Fibroblast of skin of scalp (primary cell): ENCODE measurements around the gene USP49.
A peak's percentile ranks its signal among the peaks of the same experiment; 100 is the strongest.

Experiments used
- DNase-seq: peaks from one replicate; pipeline ENCODE4 v3.0.0-alpha.2; 2013

USP49 gene

GRCh38 chr6:41811095-41811494 is 84.1 kb downstream of the USP49 start:
- no peak for DNase-seq

- no peak for DNase-seq
Measured at GRCh38 chr6:41805830-41806774, 89.1 kb downstream of the USP49 start.

GRCh38 chr6:41801380-41801779 is 93.8 kb downstream of the USP49 start:
- DNase-seq, result peak; percentile 23

GRCh38 chr6:41799559-41799911 is 95.6 kb downstream of the USP49 start:
- DNase-seq, result no peak

- no peak for DNase-seq
Measured at GRCh38 chr6:41798901-41799558, 96.1 kb downstream of the USP49 start.

GRCh38 chr6:41796474-41796873 is 98.7 kb downstream of the USP49 start:
- no peak for DNase-seq

- no peak for DNase-seq
Measured at GRCh38 chr6:41791984-41792383, 103.2 kb downstream of the USP49 start.

GRCh38 chr6:41791305-41791704 is 103.9 kb downstream of the USP49 start:
- DNase-seq, result no peak

- DNase-seq, result no peak
Measured at GRCh38 chr6:41790045-41790444, 105.1 kb downstream of the USP49 start.

- no peak for DNase-seq
Measured at GRCh38 chr6:41789390-41789724, 105.8 kb downstream of the USP49 start.

GRCh38 chr6:41787219-41787917 is 107.8 kb downstream of the USP49 start, which contains the start of gene TOMM6:
TOMM6 (plus strand) TSS chr6:41787694; CDS start chr6:41787698, 4 bp downstream.
- DNase-seq, result peak; percentile 93

- DNase-seq, result peak; percentile 82
Measured at GRCh38 chr6:41786451-41787218, 108.5 kb downstream of the USP49 start.

- DNase-seq, result peak; percentile 25
Measured at GRCh38 chr6:41785689-41786450, 109.3 kb downstream of the USP49 start.

- no peak for DNase-seq
Measured at GRCh38 chr6:41785254-41785653, 109.9 kb downstream of the USP49 start.

GRCh38 chr6:41784581-41785171 is 110.5 kb downstream of the USP49 start:
- no peak for DNase-seq

GRCh38 chr6:41783106-41783780 is 111.9 kb downstream of the USP49 start:
- no peak for DNase-seq

- DNase-seq, result no peak
Measured at GRCh38 chr6:41781366-41781730, 113.8 kb downstream of the USP49 start.

- no peak for DNase-seq
Measured at GRCh38 chr6:41780551-41781365, 114.4 kb downstream of the USP49 start, which contains the start of gene PRICKLE4. PRICKLE4 (plus strand) TSS chr6:41780782; CDS start chr6:41783474, 2,692 bp downstream.

GRCh38 chr6:41779788-41780550 is 115.2 kb downstream of the USP49 start, which contains the start of gene FRS3:
FRS3 (minus strand) TSS chr6:41779900; CDS start chr6:41776987, 2,913 bp downstream.
- peak; percentile 94 for DNase-seq
